Measurements from ENCODE around the gene HSPA4.
"Not testable (repeated sequence)": the region's sequence is repeated elsewhere in the genome, so short reads cannot be mapped to it uniquely, and the experiment has no call there.

Gene HSPA4

DNA sequence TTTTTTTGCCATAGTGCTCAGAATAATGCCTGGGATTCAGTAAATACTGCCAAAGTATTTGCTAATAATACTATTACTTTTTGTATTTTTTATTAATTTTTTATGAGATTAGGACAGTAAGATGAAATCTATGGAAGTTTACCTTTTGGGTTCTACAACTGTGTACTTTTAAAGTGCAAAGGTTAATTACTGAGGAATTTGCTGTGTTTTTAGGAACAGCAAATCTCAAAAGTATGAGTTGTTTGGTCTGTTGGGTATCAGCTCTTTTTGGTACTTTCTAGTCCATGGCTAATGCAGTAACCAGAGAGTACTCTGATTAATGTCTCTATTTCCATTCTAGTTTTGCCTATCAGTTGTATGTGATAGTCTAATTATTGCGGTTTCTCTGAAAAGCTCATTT, 5.1 kb downstream of the HSPA4 start:
- Mint-ChIP-seq H3K4me3 (no peak overlapping the region), H3K4me1 (ENCODE audit: low read depth) (peaks cover 46% of the 10 kb centered on the region), H3K9me3 (no peaks in the 10 kb centered on the region), H3K36me3 (ENCODE audit: low read depth) (peaks cover 29% of the 10 kb centered on the region), H3K27me3 (no peaks in the 10 kb centered on the region), H3K27ac (no peak overlapping the region)
- intact Hi-C loops (cut with micrococcal nuclease), result no loop called here

DNA sequence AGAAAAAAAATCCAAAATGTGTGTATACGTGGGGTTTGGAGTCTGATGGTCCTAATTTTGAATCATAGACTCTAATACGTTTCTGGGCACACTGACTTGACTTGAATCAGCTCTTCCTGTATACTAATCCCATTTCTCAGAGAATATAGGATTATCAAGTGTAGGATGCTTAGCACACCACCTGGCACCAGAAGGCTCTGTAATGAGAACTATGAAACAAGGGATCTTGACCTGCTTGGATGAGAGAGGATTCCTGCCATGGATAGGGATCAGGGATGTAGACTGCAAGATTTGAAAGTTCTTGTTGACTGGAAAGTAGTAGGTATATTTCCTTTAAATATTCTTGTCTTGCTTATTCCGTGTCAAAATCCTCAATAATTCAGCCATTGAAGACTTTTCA, 7.8 kb downstream of the HSPA4 start:
- peaks cover 21% of the 10 kb centered on the region for H3K36me3 Mint-ChIP-seq (ENCODE audit: low read depth)

DNA sequence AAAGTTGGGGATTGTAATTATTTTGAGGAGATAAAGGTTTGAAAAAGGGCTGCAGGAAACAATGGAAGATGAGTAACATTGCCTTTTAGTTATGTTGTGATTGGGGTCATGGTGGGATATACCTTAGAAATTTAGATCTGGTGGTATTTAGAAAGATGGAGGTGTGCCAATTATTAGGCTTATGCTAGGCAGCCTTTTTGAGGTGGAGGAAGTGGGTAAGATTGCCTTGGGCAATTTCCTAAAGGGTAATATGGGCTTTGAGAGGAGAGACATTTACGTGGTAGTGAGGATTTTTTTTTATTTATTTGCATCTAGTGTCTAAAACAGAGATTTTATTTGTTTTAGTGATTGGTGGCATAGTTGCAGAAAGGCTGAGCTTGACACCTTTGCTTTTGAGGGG, 10.5 kb downstream of the HSPA4 start:
- peak overlapping the region; percentile 2 for H3K27ac Mint-ChIP-seq
- intact Hi-C loops (cut with micrococcal nuclease), result no loop called here
- H3K36me3 Mint-ChIP-seq (ENCODE audit: low read depth), result peaks cover 37% of the 10 kb centered on the region
- peaks cover 26% of the 10 kb centered on the region for H3K4me1 Mint-ChIP-seq (ENCODE audit: low read depth)
- H3K9me3 Mint-ChIP-seq, result no peaks in the 10 kb centered on the region
- H3K4me3 Mint-ChIP-seq, result no peak overlapping the region
- no peaks in the 10 kb centered on the region for H3K27me3 Mint-ChIP-seq

More for the DNA sequence above, 7.8 kb downstream of the HSPA4 start:
- H3K9me3 Mint-ChIP-seq, result no peaks in the 10 kb centered on the region
- intact Hi-C loops (cut with micrococcal nuclease), result no loop called here
- H3K27ac Mint-ChIP-seq, result no peak overlapping the region
- H3K4me3 Mint-ChIP-seq, result no peak overlapping the region
- no peaks in the 10 kb centered on the region for H3K27me3 Mint-ChIP-seq
- peaks cover 39% of the 10 kb centered on the region for H3K4me1 Mint-ChIP-seq (ENCODE audit: low read depth)

DNA sequence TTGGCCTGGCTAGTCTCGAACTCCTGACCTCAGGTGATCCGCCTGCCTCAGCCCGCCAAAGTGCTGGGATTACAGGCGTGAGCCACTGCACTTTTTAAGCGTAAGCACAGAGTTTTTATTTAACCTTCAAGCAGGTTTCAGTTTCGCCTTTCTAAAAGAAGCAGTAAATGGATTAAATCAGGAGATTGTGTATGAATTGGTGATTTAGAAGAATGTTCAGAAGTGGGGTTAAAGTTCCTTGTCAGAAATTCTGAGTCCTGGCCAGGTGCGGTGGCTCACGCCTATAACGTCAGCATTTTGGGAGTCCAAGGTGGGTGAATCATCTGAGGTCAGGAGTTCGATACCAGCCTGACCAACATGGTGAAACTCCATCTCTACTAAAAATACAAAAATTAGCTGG, 12.2 kb downstream of the HSPA4 start:
- Mint-ChIP-seq H3K9me3 (no peaks in the 10 kb centered on the region), H3K4me3 (no peak overlapping the region), H3K27me3 (no peaks in the 10 kb centered on the region), H3K27ac (no peak overlapping the region), H3K4me1 (ENCODE audit: low read depth) (peaks cover 16% of the 10 kb centered on the region), H3K36me3 (ENCODE audit: low read depth) (peaks cover 54% of the 10 kb centered on the region)
- intact Hi-C loops (cut with micrococcal nuclease), result no loop called here

DNA sequence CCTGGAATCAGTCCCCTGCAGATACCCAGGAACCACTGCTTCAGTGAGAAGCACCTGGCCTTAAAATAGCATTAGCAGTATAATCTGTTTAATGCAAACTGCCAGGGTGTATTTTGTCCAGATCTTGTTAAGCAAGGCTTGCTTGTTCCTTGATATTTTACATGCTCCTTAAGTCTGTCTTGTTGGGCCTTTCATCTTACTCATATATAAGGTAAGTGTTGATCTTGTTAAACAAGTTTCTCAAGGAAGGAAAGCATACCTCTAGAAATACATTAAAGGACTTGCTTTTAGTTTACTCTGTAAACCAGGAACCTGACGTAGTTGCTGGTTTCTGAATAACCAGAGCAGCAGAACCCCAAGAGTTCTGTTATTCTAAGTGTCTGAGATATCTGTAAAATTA, 13.7 kb downstream of the HSPA4 start:
- Mint-ChIP-seq H3K4me3 (no peak overlapping the region), H3K36me3 (ENCODE audit: low read depth) (peaks cover 69% of the 10 kb centered on the region), H3K4me1 (ENCODE audit: low read depth) (peaks cover 16% of the 10 kb centered on the region), H3K9me3 (no peaks in the 10 kb centered on the region), H3K27me3 (no peaks in the 10 kb centered on the region), H3K27ac (no peak overlapping the region)
- intact Hi-C loops (cut with micrococcal nuclease), result no loop called here

DNA sequence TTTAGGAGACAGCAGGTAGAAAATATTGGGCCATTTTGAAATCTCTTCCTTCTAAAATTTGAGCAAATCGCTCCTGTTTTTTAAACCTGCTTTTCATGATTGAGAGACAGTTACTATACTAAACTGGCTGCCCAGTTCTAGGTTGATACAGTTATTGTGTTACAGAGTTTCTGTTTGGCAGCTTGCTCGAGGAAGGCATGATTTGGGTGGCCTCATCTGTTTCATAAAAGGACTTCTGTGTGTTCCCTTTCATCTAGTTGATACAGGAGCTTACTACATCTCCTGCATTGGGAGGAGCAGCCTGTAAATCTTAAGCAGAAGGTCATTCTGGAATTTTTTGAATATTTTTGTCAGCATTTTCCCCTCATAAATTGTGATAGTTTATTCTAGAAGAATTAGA, 14.2 kb downstream of the HSPA4 start:
- Mint-ChIP-seq H3K4me1 (ENCODE audit: low read depth) (peaks cover 15% of the 10 kb centered on the region), H3K27me3 (no peaks in the 10 kb centered on the region), H3K27ac (no peak overlapping the region), H3K4me3 (no peak overlapping the region), H3K36me3 (ENCODE audit: low read depth) (peaks cover 75% of the 10 kb centered on the region), H3K9me3 (no peaks in the 10 kb centered on the region)
- intact Hi-C loops (cut with micrococcal nuclease), result no loop called here

DNA sequence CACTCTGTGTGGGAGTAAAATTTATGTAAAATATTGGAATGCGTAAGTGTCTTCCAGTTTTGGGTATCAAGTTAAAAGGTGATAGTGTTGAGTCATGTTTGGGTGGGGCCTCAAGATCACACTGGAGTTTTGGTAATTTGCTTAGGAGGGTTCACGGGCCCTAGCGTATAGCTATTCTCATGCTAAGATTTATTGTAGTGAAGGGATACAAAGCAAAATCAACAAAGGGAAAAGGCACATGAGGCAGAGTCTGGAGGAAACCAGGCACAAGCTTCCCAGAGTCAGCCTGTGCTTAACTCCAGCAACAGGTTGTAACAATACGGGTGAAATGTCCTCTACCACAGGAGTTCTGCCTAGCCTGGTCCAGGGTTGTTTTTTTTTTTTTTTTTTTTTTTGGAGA, 20.2 kb downstream of the HSPA4 start:
- Mint-ChIP-seq H3K4me1 (ENCODE audit: low read depth) (no peaks in the 10 kb centered on the region), H3K27me3 (no peaks in the 10 kb centered on the region)

DNA sequence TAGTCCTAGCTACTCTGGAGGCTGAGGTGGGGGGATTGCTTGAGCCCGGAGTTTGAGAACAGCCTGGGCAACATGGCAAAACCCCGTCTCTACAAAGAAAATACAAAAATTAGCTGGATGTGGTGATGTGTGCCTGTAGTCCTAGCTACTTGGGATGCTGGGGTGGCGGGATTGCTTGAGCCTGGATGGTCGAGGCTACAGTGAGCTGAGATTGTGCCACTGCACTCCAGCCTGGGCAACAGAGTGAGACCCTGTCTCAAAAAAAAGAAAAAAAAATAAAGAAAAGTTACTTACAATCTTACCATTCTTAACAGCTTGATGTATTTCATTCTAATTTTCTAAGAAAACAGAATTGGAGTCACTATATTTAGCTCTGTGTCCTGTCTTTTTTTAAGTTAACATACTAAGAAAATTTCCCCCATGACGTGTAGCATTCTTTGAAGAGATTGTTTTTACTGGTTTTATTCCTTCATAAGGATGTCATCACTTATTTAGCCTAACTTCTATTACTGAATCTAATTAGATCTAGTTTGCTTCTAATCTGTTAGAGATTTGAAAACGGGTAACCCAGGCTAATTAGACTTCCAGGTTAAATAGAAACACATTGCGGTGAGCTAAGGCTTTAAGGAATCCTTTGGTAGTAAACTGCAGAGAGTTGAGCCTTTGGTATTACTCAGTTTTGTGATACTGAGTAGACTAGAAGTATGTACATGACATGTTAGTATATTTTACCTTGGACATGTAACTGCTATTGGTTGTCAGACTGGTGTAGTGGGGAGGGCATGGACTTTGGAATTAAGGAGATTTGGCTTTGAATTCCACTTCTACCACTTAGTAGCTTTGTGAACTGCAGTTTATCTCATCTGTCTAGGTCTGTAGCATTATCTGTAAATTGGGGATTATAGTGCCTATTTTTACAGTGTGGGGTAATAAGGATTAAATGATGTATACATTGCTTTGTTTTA, 24.0 kb downstream of the HSPA4 start:
- intact Hi-C loops (cut with micrococcal nuclease), result no loop called here
- Mint-ChIP-seq H3K27ac (no peak overlapping the region), H3K4me1 (ENCODE audit: low read depth) (no peaks in the 10 kb centered on the region), H3K4me3 (no peak overlapping the region), H3K36me3 (ENCODE audit: low read depth) (peaks cover 98% of the 10 kb centered on the region), H3K27me3 (no peaks in the 10 kb centered on the region), H3K9me3 (no peaks in the 10 kb centered on the region)

More for the DNA sequence above, 20.2 kb downstream of the HSPA4 start:
- H3K27ac Mint-ChIP-seq, result no peak overlapping the region
- no peaks in the 10 kb centered on the region for H3K9me3 Mint-ChIP-seq
- H3K36me3 Mint-ChIP-seq (ENCODE audit: low read depth), result peaks cover 99% of the 10 kb centered on the region
- intact Hi-C loops (cut with micrococcal nuclease), result no loop called here
- no peak overlapping the region for H3K4me3 Mint-ChIP-seq

DNA sequence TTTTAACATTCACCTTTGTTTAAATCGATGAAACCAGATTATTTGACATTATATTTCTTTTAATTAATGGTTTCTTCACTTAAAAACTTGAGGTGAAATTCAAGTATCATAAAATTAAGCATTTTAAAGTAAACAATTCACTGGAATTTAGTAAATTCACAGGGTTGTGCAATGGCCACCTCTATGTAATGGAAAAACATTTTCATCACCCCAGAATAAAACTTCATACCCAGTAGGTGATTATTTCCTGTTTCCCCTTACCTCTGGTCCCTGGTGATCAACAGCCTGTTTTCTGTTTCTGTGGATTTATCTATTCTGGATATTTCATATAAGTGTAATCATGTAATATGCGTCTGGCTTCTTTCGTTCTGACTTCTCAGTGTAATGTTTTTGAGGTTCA, 27.2 kb downstream of the HSPA4 start:
- H3K4me3 Mint-ChIP-seq, result no peak overlapping the region
- peaks cover 96% of the 10 kb centered on the region for H3K36me3 Mint-ChIP-seq (ENCODE audit: low read depth)
- H3K4me1 Mint-ChIP-seq (ENCODE audit: low read depth), result no peaks in the 10 kb centered on the region
- no peaks in the 10 kb centered on the region for H3K27me3 Mint-ChIP-seq
- no peaks in the 10 kb centered on the region for H3K9me3 Mint-ChIP-seq
- intact Hi-C loops (cut with micrococcal nuclease), result no loop called here
- no peak overlapping the region for H3K27ac Mint-ChIP-seq

DNA sequence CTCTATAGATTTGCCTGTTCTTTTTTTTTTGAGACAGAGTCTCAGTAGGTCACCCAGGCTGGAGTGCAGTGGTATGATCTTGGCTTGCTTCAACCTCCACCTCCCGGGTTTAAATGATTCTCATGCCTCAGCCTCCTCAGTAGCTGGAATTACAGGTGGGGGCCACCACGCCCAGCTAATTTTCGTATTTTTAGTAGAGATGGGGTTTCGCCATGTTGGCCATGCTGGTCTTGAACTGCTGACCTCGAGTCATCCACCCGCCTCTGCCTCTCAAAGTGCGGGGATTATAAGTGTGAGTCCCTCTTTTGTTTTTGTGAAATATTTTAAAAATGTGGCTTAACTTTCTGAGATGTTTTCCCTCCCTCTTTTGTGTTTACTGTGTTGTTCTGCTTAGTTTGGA, 29.2 kb downstream of the HSPA4 start:
- peaks cover 97% of the 10 kb centered on the region for H3K36me3 Mint-ChIP-seq (ENCODE audit: low read depth)
- H3K27me3 Mint-ChIP-seq, result no peaks in the 10 kb centered on the region
- no peak overlapping the region for H3K4me3 Mint-ChIP-seq
- no peaks in the 10 kb centered on the region for H3K9me3 Mint-ChIP-seq
- intact Hi-C loops (cut with micrococcal nuclease), result no loop called here
- no peak overlapping the region for H3K27ac Mint-ChIP-seq
- peaks cover under 1% of the 10 kb centered on the region for H3K4me1 Mint-ChIP-seq (ENCODE audit: low read depth)

DNA sequence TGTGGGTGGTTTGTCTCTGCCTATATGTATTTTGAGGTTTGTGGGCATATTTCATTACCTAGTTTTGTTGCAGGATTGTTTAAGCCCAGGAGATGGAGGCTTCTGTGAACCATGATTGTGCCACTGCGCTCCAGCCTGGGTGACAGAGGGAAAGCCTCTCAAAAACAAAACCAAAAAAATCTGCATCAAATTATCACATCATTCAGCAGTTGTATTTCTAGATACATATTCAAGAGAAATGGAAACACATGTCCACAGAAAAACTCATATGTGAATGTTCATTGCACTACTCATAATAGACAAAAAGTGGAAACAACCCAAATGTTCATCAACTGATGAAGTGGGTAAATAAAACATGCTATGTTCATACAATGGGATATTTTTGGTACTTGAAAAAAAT, 29.9 kb downstream of the HSPA4 start:
- no peaks in the 10 kb centered on the region for H3K27me3 Mint-ChIP-seq
- no peak overlapping the region for H3K4me3 Mint-ChIP-seq
- peaks cover 97% of the 10 kb centered on the region for H3K36me3 Mint-ChIP-seq (ENCODE audit: low read depth)
- H3K27ac Mint-ChIP-seq, result no peak overlapping the region
- peaks cover 4% of the 10 kb centered on the region for H3K4me1 Mint-ChIP-seq (ENCODE audit: low read depth)
- H3K9me3 Mint-ChIP-seq, result no peaks in the 10 kb centered on the region
- intact Hi-C loops (cut with micrococcal nuclease), result no loop called here

DNA sequence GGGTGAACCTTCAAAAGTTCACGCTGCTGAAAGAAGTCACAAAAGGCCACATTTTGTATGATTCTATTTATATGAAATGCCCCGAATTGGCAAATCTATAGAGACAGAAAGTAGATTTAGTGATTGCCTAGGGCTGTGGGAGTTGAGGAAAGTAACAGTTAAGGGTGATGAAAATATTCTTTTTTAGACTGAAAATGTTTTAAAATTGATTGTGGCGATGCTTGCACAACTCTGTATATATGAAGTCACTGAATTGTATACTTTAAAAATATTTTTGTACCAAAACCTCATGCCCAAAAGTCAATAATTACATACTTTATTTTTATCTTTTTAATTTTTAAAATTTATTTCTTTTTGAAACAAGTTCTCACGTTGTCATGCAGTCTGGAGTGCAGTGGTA, 30.3 kb downstream of the HSPA4 start:
- Mint-ChIP-seq H3K4me3 (no peak overlapping the region), H3K36me3 (ENCODE audit: low read depth) (peaks cover 97% of the 10 kb centered on the region), H3K27me3 (no peaks in the 10 kb centered on the region)

DNA sequence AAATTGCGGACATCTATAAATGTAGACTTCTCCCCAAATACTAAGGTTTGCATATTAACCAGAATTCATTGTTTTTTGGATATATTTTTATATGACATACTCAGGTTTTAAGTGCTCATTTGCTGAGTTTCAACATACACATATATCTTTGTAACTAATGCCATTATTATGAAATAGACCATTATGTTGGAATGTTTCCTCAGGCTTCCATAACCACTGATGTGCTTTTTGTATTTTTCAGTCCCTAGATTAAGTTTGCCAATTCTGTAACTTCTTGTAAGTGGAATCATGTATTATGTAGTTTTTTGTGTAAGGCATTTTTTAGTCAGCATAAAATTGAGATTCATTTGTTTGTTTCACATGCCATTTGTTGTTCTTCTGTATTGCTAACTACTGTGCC, 32.1 kb downstream of the HSPA4 start:
- no peak overlapping the region for H3K27ac Mint-ChIP-seq

More for the DNA sequence above, 30.3 kb downstream of the HSPA4 start:
- intact Hi-C loops (cut with micrococcal nuclease), result no loop called here
- H3K4me1 Mint-ChIP-seq (ENCODE audit: low read depth), result peaks cover 4% of the 10 kb centered on the region
- no peaks in the 10 kb centered on the region for H3K9me3 Mint-ChIP-seq
- no peak overlapping the region for H3K27ac Mint-ChIP-seq

DNA sequence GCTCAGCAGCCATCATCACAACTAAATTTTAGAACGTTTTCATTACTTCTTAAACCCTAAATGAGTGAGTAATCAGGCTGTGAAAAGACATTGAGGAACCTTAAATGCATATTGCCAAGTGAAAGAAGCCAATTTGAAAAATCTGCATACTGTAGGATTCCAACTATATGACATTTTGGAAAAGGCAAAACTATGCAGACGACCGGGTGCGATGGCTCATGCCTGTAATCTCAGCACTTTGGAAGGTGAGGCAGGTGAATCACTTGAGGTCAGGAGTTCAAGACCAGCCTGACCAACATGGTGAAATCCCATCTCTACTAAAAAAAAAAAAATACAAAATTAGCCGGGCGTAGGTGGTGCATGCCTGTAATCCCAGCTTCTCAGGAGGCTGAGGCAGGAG, 33.4 kb downstream of the HSPA4 start:
- H3K36me3 Mint-ChIP-seq (ENCODE audit: low read depth), result peaks cover 97% of the 10 kb centered on the region
- H3K27ac Mint-ChIP-seq; H3K27me3 Mint-ChIP-seq; H3K4me3 Mint-ChIP-seq; H3K9me3 Mint-ChIP-seq; intact Hi-C loops (cut with micrococcal nuclease); H3K4me1 Mint-ChIP-seq (ENCODE audit: low read depth): not testable (repeated sequence)

More for the DNA sequence above, 32.1 kb downstream of the HSPA4 start:
- no peak overlapping the region for H3K4me3 Mint-ChIP-seq
- intact Hi-C loops (cut with micrococcal nuclease), result no loop called here
- peaks cover 97% of the 10 kb centered on the region for H3K36me3 Mint-ChIP-seq (ENCODE audit: low read depth)
- H3K9me3 Mint-ChIP-seq, result no peaks in the 10 kb centered on the region
- H3K4me1 Mint-ChIP-seq (ENCODE audit: low read depth), result peaks cover 4% of the 10 kb centered on the region
- no peaks in the 10 kb centered on the region for H3K27me3 Mint-ChIP-seq
